ENCODE measurements around the gene BICD2. TPM values are rescaled to one million over a fixed set of nuclear protein-coding genes. Genes with fewer than 3 reads are reported as not detected.

The BICD2 gene
- total and polyA plus RNA-seq, 7 donors, result 5.4 to 38.5 (median 30.6) TPM

- Histone ChIP-seq H3K36me3 (peaks cover 0 to 4% (median 0%) of the 10 kb centered on the region in 4 donors), H3K4me3 (no peak overlapping the region), H3K27ac (no peak overlapping the region), H3K9me3 (no peaks in the 10 kb centered on the region), H3K27me3 (no peaks in the 10 kb centered on the region), H3K4me1 (peaks cover 0 to 32% (median 20%) of the 10 kb centered on the region in 4 donors)
- TF ChIP-seq POLR2A (IDR thresholded peaks at IDR 0.05), result no peak
- TF ChIP-seq POLR2AphosphoS5 (IDR thresholded peaks at IDR 0.05), result no peak
- TF ChIP-seq EP300 (IDR thresholded peaks at IDR 0.05), result no peak
- no peak for TF ChIP-seq CTCF (IDR thresholded peaks at IDR 0.05)
- WGBS, 2 donors, result 80 to 85% methylated on average over 13 of the region's 13 CpGs
- intact Hi-C loops (cut with DNase I), result no loop called here
- no peak for DNase-seq
Observed at GRCh38 chr9:92664394-92665152, 100.1 kb downstream of the BICD2 start.

- TF ChIP-seq EP300 (IDR thresholded peaks at IDR 0.05) (no peak), CTCF (IDR thresholded peaks at IDR 0.05) (no peak), POLR2A (IDR thresholded peaks at IDR 0.05) (no peak), POLR2AphosphoS5 (IDR thresholded peaks at IDR 0.05) (no peak)
- 93 to 94% methylated on average over 10 of the region's 10 CpGs for WGBS, 2 donors
- Histone ChIP-seq H3K4me3 (no peak overlapping the region), H3K27ac (no peak overlapping the region), H3K36me3 (peaks cover 0 to 4% (median 0%) of the 10 kb centered on the region in 4 donors), H3K4me1 (peaks cover 0 to 27% (median 15%) of the 10 kb centered on the region in 4 donors), H3K9me3 (no peaks in the 10 kb centered on the region), H3K27me3 (no peaks in the 10 kb centered on the region)
- intact Hi-C loops (cut with DNase I), result no loop called here
- no peak for DNase-seq
Observed at GRCh38 chr9:92663951-92664350, 100.7 kb downstream of the BICD2 start.

GRCh38 chr9:92663126-92663525, 101.5 kb downstream of the BICD2 start:
- TF ChIP-seq CTCF (IDR thresholded peaks at IDR 0.05), result no peak
- no peak for TF ChIP-seq EP300 (IDR thresholded peaks at IDR 0.05)
- TF ChIP-seq POLR2A (IDR thresholded peaks at IDR 0.05), result no peak
- no peak for TF ChIP-seq POLR2AphosphoS5 (IDR thresholded peaks at IDR 0.05)
- Histone ChIP-seq H3K36me3 (peaks cover 0 to 7% (median 0%) of the 10 kb centered on the region in 4 donors), H3K9me3 (no peaks in the 10 kb centered on the region), H3K27ac (no peak overlapping the region), H3K27me3 (no peaks in the 10 kb centered on the region), H3K4me3 (no peak overlapping the region), H3K4me1 (peaks cover 0 to 19% (median 7%) of the 10 kb centered on the region in 4 donors)
- intact Hi-C loops (cut with DNase I), result no loop called here
- no peak for DNase-seq
- WGBS, 2 donors, result 97 to 98% methylated on average over 3 of the region's 3 CpGs

GRCh38 chr9:92661743-92662142, 102.9 kb downstream of the BICD2 start:
- no peak for DNase-seq
- TF ChIP-seq EP300 (IDR thresholded peaks at IDR 0.05), result no peak
- TF ChIP-seq POLR2AphosphoS5 (IDR thresholded peaks at IDR 0.05), result no peak
- no peak for TF ChIP-seq POLR2A (IDR thresholded peaks at IDR 0.05)
- TF ChIP-seq CTCF (IDR thresholded peaks at IDR 0.05), result no peak
- WGBS, 2 donors, result 92 to 95% methylated on average over 4 of the region's 4 CpGs

More at GRCh38 chr9:92661743-92662142, 102.9 kb downstream of the BICD2 start:
- Histone ChIP-seq H3K9me3 (no peaks in the 10 kb centered on the region), H3K36me3 (peaks cover 0 to 20% (median 0%) of the 10 kb centered on the region in 4 donors), H3K27ac (no peak overlapping the region), H3K4me1 (peaks cover 0 to 11% (median 6%) of the 10 kb centered on the region in 4 donors), H3K27me3 (no peaks in the 10 kb centered on the region), H3K4me3 (no peak overlapping the region)
- intact Hi-C loops (cut with DNase I), result no loop called here

Other genes starting within 250 kb of the BICD2 start
- gene ECM2, start 228.8 kb downstream of the BICD2 start, total RNA-seq, result 10 to 100 TPM in 1 of 4 donors, 1 to 10 TPM in 3; 3.3 to 19.7 (median 7.8) TPM
- 1 to 10 TPM in 2 of 3 donors, not detected in 1; 1.2 to 1.7 TPM for gene ECM2, start 228.8 kb downstream of the BICD2 start, polyA plus RNA-seq
- 10 to 100 TPM in 1 of 4 donors, 1 to 10 TPM in 3; 5.7 to 12.5 (median 6.9) TPM for gene IPPK, start 94.7 kb downstream of the BICD2 start, total RNA-seq
- 1 to 10 TPM; 3.6 to 7.8 (median 4.4) TPM for gene IPPK, start 94.7 kb downstream of the BICD2 start, polyA plus RNA-seq
- 10 to 100 TPM; 11.2 to 21.6 (median 13.6) TPM for gene ZNF484, start 113.2 kb upstream of the BICD2 start, total RNA-seq
- 1 to 10 TPM in 1 of 3 donors, under 1 TPM in 2; 0.60 to 2.1 (median 0.92) TPM for gene ZNF484, start 113.2 kb upstream of the BICD2 start, polyA plus RNA-seq
- gene FGD3, start 182.7 kb upstream of the BICD2 start, total RNA-seq, result 1 to 10 TPM; 2.5 to 5.3 (median 4.2) TPM
- 10 to 100 TPM in 1 of 3 donors, 1 to 10 TPM in 2; 1.8 to 18.0 (median 2.5) TPM for gene FGD3, start 182.7 kb upstream of the BICD2 start, polyA plus RNA-seq